Activated CD4-positive, alpha-beta T cell treated with anti-CD3 and anti-CD28 coated beads, Interleukin-2, amount 50 U/mL, for 1 hour (primary cell): ENCODE data around the gene IFT27.

Experiments used
- DNase-seq: peaks from one replicate; pipeline ENCODE4 v3.0.0-alpha.2; 2020

Gene IFT27, protein sequence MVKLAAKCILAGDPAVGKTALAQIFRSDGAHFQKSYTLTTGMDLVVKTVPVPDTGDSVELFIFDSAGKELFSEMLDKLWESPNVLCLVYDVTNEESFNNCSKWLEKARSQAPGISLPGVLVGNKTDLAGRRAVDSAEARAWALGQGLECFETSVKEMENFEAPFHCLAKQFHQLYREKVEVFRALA

DNA sequence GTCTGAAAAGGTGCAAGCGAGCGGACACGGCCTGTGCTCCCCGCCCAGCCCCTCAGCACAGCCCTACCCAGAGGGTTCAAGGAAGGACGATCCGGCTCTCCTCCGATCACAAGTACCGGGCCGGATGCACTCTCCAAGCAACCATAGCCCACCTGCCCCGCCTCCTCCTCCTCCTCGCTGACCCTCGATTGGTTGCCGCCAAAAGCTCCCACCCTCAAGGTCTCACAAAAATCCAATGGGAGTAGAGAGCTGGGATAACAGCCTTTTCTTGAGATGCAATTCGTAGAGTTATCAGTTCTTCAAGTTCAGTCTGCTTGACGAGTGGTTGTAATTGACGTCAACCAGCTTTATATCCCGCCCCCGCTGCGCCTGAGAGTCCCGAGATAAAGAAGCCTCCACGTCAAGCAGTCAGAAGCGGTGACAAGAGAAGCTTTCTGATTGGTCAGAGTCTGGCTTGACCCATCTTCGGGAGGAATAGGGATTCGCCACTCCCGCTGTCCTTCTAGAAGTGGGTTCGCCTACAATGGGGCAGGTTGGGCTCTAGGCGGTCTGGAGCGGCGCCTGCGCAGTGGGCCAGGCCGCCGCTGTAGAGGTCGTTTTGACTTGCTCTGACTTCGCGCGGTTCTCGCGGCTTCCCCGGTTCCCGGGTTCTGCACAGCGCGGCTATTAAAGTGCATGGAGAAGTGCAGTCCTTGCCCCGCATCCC, at the start of gene IFT27:
TSS of gene IFT27 (minus strand) at position 156 of the 706 bp plus-strand sequence. CDS start 412 bp downstream, outside the sequence.
- peak; percentile 93 for DNase-seq

DNA sequence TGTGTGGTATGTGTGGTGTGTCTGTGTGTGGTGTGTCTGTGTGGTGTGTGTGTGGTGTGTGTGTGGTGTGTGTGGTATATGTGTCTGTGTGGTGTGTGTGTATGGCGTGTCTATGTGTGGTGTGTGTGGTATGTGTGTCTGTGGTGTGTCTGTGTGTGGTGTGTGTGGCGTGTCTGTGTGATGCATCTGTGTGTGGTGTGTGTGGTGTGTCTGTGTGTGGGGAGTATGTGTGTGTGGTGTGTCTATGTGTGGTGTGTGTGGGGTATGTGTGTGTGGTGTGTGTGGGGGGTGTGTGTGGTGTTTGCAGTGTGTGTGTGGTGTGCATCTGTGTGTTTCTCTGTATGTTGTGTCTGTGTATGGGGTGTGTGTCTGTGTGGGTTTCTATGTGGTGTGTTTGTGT, 48.7 kb upstream of the IFT27 start:
- DNase-seq = no peak

DNA sequence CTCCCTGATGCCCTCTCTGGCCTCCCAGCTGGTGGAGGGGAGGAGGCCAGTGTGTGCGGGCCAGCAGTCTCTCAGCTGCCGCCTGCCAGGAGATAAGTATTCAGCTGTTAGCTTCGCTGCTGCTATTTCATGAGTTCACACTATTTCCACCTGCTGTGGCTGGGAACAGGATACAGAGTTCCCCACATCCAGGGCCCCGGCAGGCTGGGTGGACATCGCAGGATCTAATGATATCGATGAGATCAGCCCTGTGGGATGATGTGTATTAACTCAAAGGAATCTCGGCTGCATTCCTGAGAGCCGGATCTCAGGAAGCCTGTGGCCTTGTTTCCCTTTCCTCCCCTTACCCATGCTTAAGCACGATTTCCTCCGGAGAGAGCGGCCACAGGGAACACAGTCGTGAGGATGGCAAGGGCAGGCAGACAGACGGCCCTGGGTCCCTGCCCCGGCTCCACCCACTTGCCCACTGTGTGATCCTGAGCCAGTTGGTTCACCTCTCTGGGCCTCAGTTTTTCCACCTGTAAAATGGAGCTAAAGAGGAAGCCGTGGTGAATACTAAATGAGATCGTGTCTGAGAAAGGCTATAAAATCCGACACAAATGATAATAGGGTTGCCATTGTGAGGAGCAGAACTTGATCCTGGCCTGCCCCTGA, 47.4 kb upstream of the IFT27 start:
- no peak for DNase-seq

DNA sequence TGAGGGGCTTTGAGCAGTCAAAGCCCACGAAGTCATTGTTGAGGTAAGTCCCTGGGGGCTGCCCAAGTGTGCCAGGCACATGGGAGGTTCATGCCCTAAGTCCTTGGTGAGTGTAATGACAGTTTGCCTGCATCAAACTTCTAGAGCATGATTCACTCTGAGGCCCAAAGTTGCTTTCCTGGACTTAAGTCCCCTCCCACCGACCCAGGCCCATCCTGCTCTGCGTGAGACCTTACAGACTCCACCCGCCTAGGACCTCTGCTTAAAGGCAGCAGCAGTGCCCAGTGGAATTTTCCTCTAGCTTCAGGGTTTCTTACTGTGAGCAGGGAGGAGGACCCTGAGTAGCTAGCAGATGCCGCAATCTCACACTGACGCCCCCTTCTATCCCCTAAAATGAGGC, 46.7 kb upstream of the IFT27 start:
- DNase-seq = no peak

DNA sequence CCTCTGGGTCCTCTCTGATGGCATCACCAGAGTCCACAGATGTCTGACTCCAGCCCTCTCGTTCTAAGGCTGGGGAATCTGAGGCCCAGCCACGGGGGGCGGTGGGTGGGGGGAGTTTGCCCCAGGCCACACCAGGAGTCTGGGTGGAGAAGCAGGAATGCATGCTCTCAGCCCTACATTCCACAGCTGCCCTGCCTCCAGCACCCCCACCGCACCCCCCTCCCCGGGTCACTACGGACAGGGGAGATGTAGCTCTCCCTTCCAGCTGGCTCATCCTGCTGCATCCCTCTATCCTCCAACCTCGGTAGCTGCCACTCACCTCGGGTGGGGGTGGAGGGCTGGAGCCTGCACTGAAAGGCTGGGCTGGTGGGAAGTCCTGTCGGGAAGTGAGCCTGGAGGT, 43.2 kb upstream of the IFT27 start:
- no peak for DNase-seq

DNA sequence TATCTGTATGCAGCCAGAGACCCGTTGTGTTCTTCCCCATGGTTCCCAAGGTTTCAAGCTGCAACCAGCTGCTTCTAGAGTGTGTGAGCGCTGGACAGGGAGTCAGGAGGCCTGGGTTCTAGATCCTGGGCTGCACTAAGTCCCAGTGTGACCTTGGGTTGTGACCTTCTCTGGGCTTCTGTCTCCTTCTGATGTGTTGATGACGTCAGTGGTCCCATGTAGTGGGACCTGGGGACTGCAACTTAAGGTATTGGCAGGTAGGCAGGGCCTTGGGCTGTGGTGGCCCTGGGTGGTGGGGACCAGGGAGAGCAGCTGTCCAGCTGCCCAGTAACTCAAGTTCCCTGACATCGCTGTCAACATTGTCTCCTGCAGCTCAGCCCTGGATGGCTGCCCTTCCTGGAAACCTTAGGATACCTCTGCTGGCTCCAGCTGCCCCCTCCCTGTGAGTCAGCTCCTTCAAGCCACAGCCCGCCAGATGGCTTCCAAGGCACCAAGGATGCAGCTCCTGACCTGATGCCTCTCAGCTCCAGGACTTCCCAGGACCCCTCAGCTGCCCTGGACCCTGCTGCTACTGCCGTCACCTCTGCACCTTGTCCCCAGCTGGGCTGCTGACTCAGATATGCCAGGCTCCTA, 42.2 kb upstream of the IFT27 start:
- DNase-seq = no peak

DNA sequence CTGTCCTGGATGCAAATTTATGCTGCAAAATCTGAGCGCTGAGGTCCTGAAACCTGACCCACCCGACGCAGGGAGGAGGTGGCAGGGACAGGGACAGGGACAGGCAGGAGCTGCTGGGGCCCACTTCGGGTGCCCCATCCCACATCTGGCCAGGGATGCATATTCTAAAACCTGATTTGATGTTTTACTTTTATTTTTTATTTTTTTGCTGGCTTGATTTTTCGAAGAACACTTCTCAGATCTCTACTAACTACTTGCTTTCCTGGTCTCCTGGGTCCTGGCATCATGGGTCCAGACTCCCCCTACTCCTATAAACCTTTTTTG, 41.6 kb upstream of the IFT27 start:
- DNase-seq = no peak

DNA sequence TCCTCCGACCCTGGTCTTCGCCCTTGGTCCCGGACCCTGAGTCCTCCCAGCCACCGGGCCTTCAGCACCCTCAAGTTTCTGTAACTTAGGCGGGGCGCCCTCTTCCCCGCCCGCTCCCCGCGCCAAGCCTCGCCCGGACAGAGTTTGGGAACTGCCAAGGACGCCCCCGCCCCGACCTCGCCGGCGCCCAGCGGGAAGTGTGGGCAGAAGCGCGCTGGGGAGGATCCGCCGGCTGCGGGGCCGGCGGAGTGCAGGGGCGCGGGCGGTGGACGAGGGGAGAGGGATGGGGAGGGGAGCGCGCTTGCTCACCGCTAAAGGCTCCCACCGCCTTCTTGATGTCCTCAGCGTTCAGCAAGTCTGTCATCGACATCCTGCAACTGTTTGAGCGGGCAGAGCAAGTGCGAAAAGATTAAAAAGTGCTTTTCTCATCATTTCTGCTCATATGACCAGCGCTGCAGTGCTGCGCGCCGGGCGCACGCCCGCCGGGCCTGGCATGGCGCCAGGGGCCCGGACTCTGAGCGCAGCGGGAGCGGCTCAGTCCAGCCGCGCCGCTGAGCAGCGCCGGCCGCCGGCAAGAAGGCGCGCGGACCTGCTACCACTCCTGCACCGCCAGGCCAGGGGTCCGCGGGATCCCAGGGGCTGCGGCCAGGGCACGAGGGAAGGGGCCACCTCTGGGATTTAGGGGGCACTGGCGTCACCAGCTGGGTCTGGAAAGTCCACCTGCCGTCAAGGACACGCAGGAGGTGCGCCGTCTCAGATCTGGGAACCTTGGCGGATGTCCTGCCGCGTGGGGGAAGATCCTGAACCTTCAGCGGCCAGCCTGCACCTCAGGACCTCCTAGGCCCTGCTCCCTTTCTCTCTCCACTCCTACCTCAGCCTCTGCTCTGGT, 41.0 kb upstream of the IFT27 start, which contains the start of gene PVALB:
TSS of gene PVALB (minus strand) at position 400 of the 889 bp plus-strand sequence. CDS start at position 370, 30 bp downstream.
- DNase-seq = no peak

DNA sequence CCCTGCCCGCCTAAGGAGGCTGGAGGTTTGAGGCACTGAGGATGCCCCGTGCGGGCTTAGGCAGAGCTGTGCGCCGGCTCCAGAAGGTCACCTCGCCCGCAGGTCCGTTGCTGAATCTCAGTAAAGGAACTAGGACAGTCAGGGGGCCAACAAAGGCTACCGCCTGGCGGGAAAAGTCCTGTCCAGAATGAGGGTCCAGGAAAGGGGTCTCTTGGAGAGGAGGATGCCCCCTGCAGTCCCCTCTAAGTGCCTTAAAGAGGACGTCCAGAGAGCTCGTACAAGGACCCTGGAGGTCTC, 40.4 kb upstream of the IFT27 start:
- no peak for DNase-seq

DNA sequence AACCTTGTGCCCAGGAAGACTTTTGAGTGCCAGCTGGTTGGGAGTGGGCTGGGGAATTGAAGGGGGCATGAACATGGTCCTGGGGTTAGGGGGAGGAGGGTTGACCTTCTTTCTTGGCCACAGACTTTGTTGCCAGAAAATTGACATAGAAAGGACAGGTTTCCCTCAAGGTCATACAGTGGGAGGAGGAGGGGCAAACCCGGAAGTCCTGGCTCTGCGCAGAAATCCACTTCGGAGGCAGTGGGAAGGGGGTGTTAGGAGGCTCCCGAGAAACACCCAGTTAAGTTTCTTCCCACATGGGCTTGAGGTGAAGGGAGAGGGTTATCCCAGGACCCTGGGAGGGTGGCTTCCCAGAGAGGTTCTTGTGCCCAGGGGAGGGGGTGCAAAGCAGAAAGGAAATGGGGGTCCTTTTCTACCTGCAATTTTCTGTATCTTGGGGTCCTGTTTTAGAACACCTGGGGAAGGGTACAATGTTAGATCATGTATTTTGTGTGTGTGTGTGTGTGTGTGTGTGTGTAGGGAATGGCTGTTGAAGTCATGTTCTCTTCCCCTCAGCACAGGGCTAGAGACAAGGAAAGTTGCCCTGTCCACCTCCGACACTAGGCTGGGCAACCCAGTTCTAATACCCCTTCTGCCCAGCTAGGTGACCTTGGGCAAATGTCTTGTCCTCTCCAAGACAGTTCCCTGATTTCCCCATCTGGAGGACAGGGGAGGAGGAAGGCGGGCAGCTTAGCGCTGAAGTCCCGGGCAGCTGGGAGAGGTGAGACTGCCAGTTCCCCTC, 39.8 kb upstream of the IFT27 start:
- no peak for DNase-seq

DNA sequence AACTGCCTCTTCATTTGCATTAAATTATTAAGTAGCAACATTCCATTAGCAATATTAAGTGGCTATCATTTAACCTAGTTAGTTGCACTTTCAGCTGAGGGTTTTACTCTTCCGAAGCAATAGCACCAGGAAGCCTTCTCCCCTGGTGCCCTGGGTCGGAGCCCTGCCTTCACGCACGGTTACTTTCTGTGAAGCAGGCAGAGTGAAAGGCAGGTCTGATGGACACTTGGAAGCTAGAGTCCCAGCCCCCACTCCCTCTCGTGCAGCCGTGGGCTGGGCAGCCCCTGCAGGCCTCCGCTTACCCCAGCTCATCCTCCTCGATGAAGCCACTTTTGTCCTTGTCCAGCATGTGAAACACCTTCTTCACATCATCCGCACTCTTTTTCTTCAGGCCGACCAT, 38.9 kb upstream of the IFT27 start:
- no peak for DNase-seq

DNA sequence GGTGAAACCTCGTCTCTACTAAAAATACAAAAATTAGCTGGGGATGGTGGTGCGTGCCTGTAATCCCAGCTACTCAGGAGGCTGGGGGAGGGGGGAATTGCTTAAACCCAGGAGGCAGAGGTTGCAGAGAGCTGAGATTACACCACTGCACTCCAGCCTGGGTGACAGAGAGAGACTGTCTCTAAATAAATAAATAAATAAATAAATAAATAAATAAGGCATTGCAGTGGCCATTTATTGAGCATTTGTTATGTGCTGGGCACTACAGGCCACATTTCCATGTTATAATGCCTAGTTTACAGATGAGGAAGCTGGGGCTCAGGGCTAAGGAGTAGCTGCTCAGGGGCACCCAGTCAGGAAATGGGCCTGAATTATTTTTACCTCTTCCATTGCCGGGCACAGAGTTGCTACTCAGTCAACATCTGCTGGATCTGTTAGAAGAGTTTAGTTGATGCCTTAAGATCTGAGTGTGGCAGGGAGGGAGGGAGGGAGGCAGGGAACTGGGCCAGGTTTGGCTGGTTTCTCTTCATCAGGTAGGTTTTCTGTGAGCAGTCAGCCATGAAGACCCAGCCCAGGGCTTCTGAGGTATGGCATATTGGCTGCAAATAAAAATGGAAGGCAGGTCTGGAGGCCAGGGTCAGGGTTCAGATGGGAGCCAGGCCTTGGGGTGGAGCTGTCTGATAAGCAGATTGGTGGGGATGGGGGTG, 35.3 kb upstream of the IFT27 start:
- no peak for DNase-seq

DNA sequence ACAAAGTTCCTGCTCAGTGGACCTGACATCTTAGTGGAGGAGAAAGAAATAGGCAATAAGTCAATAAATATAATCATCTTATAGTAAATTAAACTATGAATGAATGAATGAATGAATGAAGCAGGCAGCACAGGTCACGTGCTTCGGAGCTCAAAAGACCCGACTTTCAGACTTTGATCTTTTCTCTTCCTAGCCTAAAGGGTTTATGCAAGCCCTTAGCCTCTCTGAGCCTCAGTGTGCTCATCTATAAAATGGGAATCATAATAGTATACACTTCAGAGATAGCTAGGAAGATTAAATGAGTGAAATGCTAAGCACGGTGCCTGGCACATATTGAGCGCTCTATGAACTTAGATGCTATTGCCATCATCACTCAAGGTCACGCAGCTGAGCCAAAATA, 33.4 kb upstream of the IFT27 start:
- DNase-seq = no peak

DNA sequence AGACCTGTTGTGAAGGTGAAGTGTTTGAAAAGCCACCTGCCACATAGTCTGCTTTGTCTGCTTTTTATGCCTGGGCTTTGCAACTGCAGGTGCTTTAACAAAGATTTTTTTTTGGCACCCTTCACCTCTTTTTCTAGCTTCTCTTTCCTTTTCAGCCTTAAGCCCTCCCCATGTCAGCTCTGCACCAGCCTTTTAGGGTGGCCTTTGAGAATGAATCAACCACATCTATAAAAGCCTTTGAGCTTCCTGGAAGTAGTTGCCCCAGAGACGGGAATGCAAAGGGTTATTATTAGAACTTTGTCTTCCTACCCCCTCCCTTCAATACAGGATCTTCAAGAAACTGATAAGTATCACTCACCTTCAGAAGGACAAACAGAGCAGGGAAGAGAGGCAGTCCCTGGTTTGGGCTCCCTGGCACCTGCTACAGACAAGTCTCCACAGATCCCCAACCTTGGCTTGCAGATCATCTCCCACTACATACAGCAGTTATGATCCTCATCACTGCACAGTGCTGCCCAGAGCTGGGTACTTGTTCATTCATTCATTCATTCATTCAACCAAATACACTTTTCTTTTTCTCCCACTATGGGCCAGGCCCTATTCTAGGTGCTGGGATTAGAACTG, 32.9 kb upstream of the IFT27 start:
- DNase-seq = no peak

DNA sequence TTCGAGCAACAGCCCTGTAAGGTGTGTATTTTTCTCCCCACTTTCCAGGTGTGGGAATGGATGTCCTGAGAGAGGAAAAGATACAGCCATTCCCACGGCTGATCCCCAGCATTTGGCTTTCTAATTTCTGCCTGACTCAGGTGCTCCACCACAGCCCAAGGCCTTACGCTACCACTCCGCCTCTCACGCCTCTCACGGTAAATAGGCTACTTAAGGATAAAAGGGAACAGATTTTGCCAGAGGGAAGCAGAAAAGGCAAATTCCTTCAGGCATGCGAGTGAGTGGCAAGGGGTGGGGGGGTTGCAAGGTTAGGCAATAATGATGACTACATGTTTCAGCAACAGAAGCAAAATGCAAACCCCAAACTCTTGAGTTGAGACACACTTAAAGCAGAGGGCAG, 31.7 kb upstream of the IFT27 start:
- DNase-seq = no peak

DNA sequence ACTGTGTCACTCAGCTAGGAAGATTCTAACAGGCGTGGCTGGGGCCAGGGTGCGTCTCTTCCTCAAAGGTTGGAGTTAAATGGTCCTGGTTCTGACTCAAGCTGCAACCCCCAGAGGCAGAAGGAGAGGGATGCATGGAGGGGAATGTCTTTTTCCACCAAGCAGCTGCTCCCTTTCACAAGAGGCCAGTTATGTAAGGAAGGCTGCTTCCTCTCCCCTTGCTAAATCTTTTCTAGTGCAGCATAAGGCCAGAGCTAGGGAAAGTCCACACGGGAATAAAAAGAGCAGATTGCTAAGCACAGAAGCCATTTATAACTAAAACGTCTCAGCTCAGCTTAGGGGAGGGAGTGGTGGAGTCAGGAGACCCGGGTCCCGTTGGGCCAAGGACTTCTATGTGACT, 30.9 kb upstream of the IFT27 start:
- DNase-seq = no peak

DNA sequence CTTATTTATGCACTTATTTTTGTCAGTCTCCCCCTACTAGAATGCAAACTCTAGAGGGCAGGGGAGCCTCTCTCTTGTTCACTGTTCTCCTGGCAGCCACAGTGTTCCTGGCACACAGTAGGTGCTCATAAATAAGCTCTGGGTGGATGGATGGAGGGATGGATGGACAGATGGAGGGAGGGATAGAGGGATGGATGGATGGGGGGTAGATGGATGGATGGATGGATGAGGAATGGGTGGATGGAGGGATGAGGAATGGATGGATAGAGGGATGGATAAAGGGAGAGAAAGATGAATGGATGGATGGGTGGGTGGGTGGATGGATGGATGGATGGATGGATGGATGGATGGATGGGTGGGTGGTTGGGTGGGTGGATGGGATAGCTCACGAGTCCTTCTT, 27.4 kb upstream of the IFT27 start:
- DNase-seq = no peak

DNA sequence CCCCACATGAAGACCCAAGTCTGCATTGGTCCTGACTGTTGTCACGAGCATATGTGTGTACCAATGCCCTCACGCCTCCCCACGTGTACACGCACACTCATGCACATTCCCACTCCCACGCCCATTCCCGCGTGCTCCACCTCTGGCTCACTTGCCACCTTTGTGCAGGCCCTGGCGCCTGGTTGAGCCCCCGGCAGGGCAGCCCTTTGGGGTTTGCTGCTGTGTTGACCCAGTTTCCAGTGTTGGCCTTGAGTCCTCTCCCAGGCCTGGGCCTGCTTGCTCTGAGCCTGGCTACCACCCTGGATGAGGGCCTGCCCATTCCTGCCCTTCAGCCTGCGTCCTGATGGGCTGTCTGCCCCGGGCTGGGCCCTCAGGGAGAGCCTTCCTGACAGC, 22.8 kb upstream of the IFT27 start:
- no peak for DNase-seq

DNA sequence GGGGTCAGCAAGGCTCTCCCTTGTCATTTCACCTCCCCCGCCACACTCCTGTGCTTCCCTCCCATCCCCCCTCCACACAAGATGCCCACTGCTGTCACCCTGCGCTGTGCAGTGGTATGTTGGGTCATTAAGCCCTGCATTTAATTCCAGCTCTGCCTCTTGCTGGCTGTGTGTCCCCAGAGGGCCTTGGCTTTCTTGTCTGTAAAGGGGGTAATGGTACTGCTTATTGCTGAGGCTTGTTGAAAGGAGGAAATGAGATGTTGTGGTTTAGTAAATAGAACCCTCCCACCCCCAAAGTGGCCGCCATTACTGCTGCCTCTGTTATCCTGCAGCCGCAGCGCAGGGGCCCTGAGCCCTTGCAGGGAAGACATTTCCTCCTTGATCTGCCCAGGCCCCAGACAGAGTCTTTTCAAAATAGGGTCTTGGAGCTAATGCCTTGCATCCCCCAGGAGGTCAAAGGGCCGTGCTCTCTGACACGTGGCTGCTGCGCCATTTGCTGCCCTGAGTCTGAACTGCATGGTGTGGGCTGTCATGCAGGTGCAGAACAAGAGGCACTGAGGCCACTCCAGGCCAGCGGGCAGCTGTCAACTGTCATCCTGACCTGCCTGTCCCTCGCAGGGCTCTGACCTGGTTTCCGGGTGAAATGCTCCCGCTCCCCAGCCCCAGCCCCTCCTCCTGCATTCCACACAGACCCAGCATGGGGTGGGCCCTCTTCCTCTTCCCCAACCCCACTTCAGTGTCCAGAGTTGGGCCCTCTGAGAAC, 22.2 kb upstream of the IFT27 start:
- no peak for DNase-seq

DNA sequence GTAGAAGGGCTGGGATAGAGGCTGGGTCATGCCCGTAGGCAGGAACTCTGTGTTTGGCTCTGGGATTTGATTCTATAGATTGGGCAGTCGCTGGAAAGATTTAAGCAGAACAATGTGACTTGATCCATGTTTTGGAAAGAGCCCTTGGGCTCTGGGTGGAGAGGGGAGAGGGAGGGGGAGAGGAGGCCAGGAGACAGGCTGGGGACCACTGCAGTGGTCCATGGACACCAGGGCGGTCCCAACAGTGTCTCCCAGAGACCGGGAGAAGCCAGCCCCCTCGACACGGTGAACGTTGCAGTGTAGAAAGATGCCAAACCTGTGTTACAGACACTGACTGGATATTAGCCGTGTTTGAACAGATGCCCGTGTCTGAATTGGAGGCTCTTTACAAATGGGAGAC, 21.5 kb upstream of the IFT27 start:
- DNase-seq = no peak
